ENCODE measurements around the gene C21orf91. TPM values are rescaled to one million over a fixed set of nuclear protein-coding genes. Genes with fewer than 3 reads are reported as not detected.

The C21orf91 gene
- total and polyA plus RNA-seq, 9 of the 15 experiments (the other 6 are each of a cell fraction or from before 2014, with no cell fraction given), result 3.9 to 14.1 (median 12.1) TPM

- TF ChIP-seq, protein P1, sequence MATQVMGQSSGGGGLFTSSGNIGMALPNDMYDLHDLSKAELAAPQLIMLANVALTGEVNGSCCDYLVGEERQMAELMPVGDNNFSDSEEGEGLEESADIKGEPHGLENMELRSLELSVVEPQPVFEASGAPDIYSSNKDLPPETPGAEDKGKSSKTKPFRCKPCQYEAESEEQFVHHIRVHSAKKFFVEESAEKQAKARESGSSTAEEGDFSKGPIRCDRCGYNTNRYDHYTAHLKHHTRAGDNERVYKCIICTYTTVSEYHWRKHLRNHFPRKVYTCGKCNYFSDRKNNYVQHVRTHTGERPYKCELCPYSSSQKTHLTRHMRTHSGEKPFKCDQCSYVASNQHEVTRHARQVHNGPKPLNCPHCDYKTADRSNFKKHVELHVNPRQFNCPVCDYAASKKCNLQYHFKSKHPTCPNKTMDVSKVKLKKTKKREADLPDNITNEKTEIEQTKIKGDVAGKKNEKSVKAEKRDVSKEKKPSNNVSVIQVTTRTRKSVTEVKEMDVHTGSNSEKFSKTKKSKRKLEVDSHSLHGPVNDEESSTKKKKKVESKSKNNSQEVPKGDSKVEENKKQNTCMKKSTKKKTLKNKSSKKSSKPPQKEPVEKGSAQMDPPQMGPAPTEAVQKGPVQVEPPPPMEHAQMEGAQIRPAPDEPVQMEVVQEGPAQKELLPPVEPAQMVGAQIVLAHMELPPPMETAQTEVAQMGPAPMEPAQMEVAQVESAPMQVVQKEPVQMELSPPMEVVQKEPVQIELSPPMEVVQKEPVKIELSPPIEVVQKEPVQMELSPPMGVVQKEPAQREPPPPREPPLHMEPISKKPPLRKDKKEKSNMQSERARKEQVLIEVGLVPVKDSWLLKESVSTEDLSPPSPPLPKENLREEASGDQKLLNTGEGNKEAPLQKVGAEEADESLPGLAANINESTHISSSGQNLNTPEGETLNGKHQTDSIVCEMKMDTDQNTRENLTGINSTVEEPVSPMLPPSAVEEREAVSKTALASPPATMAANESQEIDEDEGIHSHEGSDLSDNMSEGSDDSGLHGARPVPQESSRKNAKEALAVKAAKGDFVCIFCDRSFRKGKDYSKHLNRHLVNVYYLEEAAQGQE (IDR thresholded peaks at IDR 0.05; ENCODE audit: borderline replicate concordance), result no peak
- TF ChIP-seq, protein P1 (CRISPR knock-in tag; IDR thresholded peaks at IDR 0.05; ENCODE audit: low read depth), result peak; percentile 39; the same call in 1 of the 2 replicates
- TF ChIP-seq, protein P2, sequence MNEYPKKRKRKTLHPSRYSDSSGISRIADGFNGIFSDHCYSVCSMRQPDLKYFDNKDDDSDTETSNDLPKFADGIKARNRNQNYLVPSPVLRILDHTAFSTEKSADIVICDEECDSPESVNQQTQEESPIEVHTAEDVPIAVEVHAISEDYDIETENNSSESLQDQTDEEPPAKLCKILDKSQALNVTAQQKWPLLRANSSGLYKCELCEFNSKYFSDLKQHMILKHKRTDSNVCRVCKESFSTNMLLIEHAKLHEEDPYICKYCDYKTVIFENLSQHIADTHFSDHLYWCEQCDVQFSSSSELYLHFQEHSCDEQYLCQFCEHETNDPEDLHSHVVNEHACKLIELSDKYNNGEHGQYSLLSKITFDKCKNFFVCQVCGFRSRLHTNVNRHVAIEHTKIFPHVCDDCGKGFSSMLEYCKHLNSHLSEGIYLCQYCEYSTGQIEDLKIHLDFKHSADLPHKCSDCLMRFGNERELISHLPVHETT (CRISPR knock-in tag; conservative IDR thresholded peaks at IDR 0.05 in 1 of 2, IDR thresholded peaks at IDR 0.05 in 1 of 2), result peak in 1 of 2 experiments; percentile 42; a peak in 1 of 4 replicates
- TF ChIP-seq GTF2E2 (tag; IDR thresholded peaks at IDR 0.05) (peak; percentile 65), FOXM1 (IDR thresholded peaks at IDR 0.05; ENCODE audit: low read depth) (peak; percentile 87), FOXM1 (CRISPR knock-in tag; IDR thresholded peaks at IDR 0.05; ENCODE audit: low read depth) (0 out of 2 replicates have a peak, but pooled peaks have one; percentile 30), NEUROD1 (IDR thresholded peaks at IDR 0.05; ENCODE audit: borderline replicate concordance, low read depth, low read length, partially characterized antibody) (peak; percentile 40), ESRRA (IDR thresholded peaks at IDR 0.05; ENCODE audit: borderline replicate concordance, low read depth) (peak; percentile 42; the same call in 1 of the 2 replicates), TOE1 (IDR thresholded peaks at IDR 0.05; ENCODE audit: borderline replicate concordance) (peak; percentile 98), TOE1 (CRISPR knock-in tag; IDR thresholded peaks at IDR 0.05; ENCODE audit: borderline replicate concordance, low read depth) (no peak)
- TF ChIP-seq, protein P3, sequence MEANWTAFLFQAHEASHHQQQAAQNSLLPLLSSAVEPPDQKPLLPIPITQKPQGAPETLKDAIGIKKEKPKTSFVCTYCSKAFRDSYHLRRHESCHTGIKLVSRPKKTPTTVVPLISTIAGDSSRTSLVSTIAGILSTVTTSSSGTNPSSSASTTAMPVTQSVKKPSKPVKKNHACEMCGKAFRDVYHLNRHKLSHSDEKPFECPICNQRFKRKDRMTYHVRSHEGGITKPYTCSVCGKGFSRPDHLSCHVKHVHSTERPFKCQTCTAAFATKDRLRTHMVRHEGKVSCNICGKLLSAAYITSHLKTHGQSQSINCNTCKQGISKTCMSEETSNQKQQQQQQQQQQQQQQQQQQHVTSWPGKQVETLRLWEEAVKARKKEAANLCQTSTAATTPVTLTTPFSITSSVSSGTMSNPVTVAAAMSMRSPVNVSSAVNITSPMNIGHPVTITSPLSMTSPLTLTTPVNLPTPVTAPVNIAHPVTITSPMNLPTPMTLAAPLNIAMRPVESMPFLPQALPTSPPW (CRISPR knock-in tag; IDR thresholded peaks at IDR 0.05), result peak; percentile 99
Measured at GRCh38 chr21:17819114-17819876, at the start of gene C21orf91 (continued).
